KBM-7 (cell line): ENCODE results near the gene GTF2I.
"Not testable (repeated sequence)": the region's sequence is repeated elsewhere in the genome, so short reads cannot be mapped to it uniquely, and the experiment has no call there.

Experiments
- DNase-seq: peaks from one replicate; pipeline ENCODE4 v3.0.0-alpha.2; 2015
- in situ Hi-C: fragments of 300-500 bp; cut with MboI; formaldehyde crosslinking; loops from 2 replicates; pipeline ENCODE4 v1.14.3; 2020; ENCODE audit warnings: low sequenced_read_pairs, low pct_unique_long_range_greater_than_20kb, mixed read lengths

Gene GTF2I

GRCh38 chr7:74766509-74766908 lies 109.0 kb downstream of the GTF2I start:
- in situ Hi-C loops, DNase-seq: not testable (repeated sequence)

- in situ Hi-C loops, DNase-seq: not testable (repeated sequence)
Measured at GRCh38 chr7:74766991-74767390, 109.5 kb downstream of the GTF2I start.

GRCh38 chr7:74770062-74770461 lies 112.5 kb downstream of the GTF2I start:
- in situ Hi-C loops, DNase-seq: not testable (repeated sequence)

- in situ Hi-C loops, result not testable (repeated sequence)
Measured at GRCh38 chr7:74772093-74772492, 114.6 kb downstream of the GTF2I start.

GRCh38 chr7:74773760-74774750 lies 116.5 kb downstream of the GTF2I start, which contains the start of gene NCF1:
Gene NCF1 (plus strand): TSS chr7:74774011. CDS start chr7:74774032, 21 bp downstream.
- DNase-seq, in situ Hi-C loops: not testable (repeated sequence)

More at GRCh38 chr7:74772093-74772492, 114.6 kb downstream of the GTF2I start:
- DNase-seq, result not testable (repeated sequence)

GRCh38 chr7:74775111-74775510 lies 117.6 kb downstream of the GTF2I start:
- DNase-seq, in situ Hi-C loops: not testable (repeated sequence)

- DNase-seq, in situ Hi-C loops: not testable (repeated sequence)
Measured at GRCh38 chr7:74779053-74779452, 121.5 kb downstream of the GTF2I start.

- in situ Hi-C loops, DNase-seq: not testable (repeated sequence)
Measured at GRCh38 chr7:74781746-74782145, 124.2 kb downstream of the GTF2I start.

GRCh38 chr7:74783595-74783994 lies 126.1 kb downstream of the GTF2I start:
- in situ Hi-C loops, DNase-seq: not testable (repeated sequence)

- DNase-seq, result peak; percentile 88
- in situ Hi-C loops, result not testable (repeated sequence)
Measured at GRCh38 chr7:74788369-74789150, 131.0 kb downstream of the GTF2I start.

- DNase-seq, in situ Hi-C loops: not testable (repeated sequence)
Measured at GRCh38 chr7:74789200-74789736, 131.8 kb downstream of the GTF2I start.

GRCh38 chr7:74797848-74798622 lies 140.5 kb downstream of the GTF2I start:
- in situ Hi-C loops, DNase-seq: not testable (repeated sequence)

GRCh38 chr7:74798644-74799043 lies 141.1 kb downstream of the GTF2I start:
- DNase-seq, in situ Hi-C loops: not testable (repeated sequence)
